ENCODE results near the gene XG.
"Not testable (repeated sequence)": the region's sequence is repeated elsewhere in the genome, so short reads cannot be mapped to it uniquely, and the experiment has no call there.

Gene XG

DNA sequence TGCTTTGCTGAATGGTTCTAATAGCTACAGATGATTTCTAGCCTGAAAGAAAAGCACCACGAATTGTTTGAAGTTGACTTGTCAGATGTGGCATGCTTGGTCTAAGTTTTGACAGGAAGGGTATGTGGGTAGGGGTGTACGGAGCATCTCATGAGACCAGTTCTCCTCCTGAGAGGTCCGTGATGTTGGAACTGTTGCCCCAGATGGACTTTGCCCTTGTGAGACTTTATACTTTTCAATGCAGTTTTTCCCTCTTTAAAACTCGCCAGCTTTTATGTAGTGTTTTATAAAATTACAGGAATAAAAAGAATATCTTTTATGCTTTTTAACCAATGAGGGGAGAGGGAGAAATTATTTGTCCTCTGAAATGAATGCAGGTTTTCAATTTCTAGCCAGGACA is 16.6 kb upstream of the XG start:
- DNase-seq = no peak

DNA sequence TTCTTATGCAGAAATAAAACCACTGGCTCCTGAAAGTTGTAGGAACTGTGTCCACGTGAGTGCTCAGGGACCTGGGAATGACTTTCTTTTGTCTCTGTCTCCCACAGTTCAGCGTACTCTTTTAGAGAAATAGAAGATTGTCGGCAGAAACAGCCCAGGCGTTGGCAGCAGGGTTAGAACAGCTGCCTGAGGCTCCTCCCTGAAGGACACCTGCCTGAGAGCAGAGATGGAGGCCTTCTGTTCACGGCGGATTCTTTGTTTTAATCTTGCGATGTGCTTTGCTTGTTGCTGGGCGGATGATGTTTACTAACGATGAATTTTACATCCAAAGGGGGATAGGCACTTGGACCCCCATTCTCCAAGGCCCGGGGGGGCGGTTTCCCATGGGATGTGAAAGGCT is 11.2 kb upstream of the XG start:
- no peak for DNase-seq

DNA sequence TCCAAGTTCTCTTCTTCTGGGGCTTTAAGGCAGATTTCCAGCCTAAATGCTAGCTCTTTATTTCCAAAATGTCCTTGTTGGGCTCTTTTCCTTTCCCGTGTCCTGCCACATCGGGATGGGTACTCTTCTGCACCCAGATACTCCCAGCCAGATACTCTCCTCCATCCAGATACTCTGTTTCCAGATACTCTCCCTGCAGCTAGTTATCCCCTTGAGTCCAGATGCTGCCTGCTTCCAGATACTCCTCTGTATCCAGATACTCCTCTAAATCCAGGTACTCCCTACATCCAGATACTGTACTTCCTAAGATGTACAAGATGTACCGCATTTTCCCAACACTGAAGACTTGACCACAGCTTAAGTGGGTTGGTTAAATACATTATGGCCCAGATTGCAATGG is 10.5 kb upstream of the XG start:
- no peak for DNase-seq

DNA sequence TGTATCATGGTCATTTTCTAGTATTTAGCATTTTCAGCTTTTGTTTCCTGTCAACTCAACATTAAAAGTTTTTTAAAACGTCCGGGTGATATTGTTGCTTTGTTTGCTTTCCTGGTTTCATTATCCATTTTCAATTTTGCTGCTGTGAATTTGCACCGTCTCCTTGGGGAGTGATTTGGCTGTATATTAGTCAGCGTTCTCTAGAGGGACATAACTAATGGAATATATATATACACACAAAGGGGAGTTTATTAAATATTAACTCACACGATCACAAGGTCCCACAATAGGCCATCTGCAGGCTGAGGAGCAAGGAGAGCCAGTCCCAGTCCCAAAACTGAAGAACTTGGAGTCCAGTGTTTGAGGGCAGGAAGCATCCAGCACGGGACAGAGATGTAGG is 5.6 kb upstream of the XG start:
- DNase-seq = not testable (repeated sequence)

DNA sequence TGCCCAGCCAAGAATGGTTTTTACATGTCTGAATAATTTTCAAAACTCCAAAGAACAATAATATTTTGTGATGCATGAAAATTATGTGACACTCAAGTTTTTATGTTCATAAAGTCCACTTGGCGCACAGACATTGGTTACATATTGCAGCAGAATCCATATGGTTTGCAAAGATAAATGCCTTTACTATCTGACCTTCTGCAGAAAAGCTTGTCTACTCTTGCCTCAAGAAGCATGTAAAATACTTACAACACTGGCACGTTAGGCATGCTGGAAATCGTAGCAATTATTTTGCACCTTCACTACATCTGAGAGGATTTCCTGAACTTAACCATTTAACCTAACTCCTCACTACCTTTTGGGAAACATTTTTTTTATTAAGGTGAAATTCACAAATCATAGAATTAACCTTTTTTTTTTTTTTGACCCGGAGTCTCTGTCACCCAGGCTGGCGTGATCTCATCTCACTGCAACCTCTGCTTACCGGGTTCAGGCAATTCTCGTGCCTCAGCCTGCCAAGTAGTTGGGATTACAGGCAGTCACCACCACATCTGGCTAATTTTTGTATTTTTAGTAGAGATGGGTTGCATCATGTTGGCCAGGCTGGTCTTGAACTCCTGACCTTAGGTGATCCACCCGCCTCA is 3.5 kb upstream of the XG start:
- DNase-seq = no peak

DNA sequence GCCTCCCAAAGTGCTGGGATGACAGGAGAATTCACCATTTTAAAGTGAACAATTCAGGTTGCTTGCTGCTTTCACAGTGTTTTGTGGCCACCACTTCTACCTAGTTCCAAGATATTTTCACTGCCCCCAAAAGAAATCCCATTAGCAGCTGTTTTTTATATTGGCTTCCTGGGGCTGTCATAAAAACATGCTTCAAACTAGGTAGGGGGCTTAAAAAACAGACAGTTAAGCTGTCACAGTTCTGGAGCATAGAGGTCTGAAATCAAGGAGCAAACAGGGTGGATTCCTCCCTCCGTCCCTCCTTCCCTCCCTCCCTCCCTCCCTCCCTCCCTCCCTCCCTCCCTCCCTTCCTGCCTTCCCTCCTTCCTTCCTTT is 3.0 kb upstream of the XG start:
- no peak for DNase-seq

DNA sequence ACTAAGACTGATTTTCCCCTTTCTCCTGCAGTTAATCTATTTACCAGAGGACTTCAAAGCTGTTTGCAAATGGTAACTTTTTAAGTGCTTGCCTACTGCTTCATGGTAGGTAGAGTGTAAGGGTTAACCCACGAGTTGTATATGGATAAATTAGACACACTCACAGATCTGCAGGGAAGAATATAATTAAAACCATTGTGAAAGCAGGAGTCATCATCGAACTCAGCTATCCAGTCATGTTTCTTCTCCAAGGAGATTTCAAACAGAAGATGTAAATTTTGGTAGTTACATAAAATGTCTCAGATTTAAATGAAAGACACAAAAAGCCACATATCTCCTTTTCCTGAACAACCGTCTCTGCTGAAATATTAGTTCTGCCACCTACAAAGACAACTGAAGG is 549 bp upstream of the XG start:
- DNase-seq = no peak

DNA sequence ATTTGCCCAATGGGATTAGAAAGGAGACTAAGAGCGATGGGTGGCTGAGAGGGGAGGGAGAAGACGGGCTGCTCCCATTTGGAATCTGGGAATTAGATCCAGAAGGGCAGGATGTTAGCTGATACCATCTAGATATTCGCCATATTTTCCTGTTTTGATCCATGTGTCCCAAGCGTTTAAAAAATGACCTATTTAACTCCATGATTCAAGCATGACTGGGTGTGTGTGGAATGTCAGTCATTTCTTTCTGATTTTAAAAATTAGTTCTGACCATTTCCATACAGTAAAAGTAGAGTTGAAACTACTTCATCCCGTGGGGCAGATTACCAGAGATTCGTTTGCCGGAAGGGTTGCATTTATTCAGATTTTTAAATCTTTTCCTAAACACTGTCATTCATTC is 601 bp downstream of the XG start:
- peak; percentile 12 for DNase-seq

DNA sequence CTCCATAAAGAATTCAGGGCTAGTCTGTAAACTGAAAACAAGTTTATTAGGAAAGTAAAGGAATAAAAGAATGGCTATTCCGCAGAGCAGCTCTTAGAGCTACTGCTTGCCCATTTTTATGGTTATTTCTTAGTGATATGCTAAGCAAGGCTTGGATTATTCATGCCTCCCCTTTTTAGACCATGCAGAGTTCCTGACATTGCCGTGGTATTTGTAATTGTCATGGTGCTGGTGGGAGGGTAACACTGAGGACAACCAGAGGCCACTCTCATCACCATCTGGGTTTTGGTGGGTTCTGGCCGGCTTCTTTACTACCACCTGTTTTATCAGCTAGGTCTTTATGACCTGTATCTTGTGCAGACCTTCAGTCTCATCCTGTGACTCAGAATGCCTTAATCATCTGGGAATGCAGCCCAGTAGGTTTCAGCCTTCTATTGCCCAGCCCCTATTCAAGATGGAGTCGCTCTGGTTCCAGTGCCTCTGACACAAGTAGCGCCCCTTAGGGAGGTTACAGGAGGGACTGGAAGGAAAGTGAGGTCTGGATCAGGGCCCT is 3.4 kb downstream of the XG start:
- not testable (repeated sequence) for DNase-seq

DNA sequence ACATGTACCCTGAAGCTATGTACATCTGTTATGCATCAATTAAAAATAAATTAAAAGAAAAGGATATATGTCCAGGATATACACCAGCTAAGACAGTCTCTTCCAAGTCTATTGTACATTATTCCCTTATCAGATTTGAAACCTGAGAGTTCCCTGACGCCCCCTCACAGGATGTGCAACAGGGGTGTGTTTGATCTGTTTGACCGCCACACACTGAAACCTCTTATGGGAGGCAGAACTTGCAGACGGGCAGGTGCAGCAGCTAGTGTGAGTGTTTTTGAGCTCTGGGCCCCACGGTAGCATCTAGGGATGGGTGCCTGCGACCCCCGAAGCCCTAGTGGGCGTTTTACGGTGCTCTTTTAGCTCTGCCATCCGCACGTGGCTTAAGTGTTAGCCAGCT is 4.7 kb downstream of the XG start:
- DNase-seq = no peak

DNA sequence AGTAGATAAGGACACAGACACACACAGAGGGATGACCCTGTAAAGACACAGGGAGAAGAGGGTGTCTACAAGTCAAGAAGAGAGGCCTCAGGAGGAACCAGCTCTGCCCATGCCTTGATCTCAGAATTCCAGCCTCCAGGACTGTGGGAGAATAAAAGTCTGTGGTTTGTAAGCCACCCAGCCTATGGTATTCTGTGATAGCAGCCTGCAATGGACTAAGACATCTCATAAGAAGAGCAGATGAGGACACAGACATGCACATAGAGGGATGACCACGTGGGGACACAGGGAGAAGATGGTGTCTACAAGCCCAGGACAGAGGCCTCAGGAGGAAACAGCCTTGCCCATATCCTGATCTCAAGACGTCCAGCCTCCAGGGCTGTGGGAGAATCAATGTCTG is 9.4 kb downstream of the XG start:
- no peak for DNase-seq

DNA sequence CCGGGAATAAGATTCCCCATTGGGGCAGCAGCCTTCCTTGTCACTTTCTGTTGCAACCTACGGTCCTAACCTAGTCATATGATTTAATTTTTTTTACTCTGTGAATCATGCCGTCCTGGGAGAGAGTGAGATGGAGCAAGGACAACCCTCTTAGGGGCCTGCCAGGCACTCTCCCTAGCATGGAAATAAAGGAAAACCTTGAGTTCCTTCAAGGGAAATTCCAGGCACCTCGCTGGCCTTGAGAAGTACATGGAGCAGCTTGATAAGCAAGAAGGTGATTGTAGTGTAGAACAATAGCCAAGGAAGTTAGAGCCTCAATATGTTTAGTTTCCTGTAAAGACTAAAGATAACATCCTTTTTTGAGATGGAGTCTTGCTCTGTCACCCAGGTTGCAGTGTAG is 10.8 kb downstream of the XG start:
- DNase-seq = not testable (repeated sequence)

DNA sequence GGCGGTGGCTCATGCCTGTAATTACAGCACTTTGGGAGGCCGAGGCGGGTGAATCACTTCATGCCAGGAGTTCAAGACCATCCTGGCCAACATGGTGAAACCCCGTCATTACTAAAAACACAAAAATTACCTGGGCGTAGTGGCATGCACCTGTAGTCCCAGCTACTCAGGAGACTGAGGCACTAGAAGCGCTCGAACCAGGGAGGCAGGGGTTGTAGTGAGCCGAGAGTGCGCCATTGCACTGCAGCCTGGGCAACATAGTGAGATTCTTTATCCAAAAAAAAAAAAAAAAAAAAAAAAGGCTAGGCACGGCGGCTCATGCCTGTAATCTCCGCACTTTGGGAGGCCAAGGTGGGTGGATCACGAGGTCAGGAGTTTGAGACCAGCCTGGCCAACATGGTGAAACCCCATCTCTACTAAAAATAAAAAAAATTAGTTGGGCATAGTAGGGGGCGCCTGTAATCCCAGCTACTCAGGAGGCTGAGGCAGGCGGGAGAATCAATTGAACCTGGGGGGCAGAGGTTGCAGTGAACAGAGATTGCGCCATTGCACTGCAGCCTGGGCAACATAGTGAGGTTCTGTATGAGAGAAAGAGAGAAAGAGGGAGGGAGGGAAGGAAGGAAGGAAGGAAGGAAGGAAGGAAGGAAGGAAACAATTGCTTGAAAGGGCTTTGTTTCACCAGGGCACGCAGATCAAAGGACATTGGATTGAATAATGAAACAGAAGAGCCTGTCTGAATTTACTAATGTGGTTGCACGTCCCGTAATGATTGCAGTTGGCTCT is 13.1 kb downstream of the XG start:
- not testable (repeated sequence) for DNase-seq

DNA sequence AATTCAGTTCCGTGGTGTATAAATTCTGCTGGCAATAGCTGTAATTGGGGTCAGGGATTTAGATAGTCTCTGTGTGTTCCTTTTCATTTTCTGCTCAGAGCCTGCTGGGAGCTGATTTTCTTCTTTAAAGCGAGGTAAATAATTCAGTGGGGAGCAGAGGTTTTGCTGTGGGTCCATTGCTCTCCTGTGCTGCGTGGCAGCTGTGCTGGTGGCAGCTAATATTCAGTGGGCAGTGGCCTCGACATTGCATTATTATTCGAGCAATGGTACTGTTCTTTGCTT is 13.7 kb downstream of the XG start:
- no peak for DNase-seq

DNA sequence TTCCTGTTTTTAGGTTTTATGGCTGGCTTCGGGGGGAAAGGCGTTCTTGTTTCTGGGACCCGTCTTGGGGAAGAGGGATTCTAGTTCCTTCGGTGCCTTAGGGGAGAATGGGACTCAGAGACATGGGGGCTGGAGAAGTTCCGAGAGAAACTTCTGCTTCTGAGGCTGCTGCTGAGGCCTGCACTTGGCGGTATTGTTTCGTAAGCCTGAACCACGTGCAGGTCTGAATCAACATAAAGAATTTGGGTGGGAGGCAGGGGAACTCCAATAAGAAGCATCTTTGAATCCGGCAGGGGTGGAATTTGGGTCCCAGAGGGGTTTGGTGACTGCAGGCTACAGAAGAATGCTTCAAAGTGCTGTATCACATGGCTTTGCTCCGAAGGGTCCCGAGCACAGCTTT is 15.1 kb downstream of the XG start:
- no peak for DNase-seq

DNA sequence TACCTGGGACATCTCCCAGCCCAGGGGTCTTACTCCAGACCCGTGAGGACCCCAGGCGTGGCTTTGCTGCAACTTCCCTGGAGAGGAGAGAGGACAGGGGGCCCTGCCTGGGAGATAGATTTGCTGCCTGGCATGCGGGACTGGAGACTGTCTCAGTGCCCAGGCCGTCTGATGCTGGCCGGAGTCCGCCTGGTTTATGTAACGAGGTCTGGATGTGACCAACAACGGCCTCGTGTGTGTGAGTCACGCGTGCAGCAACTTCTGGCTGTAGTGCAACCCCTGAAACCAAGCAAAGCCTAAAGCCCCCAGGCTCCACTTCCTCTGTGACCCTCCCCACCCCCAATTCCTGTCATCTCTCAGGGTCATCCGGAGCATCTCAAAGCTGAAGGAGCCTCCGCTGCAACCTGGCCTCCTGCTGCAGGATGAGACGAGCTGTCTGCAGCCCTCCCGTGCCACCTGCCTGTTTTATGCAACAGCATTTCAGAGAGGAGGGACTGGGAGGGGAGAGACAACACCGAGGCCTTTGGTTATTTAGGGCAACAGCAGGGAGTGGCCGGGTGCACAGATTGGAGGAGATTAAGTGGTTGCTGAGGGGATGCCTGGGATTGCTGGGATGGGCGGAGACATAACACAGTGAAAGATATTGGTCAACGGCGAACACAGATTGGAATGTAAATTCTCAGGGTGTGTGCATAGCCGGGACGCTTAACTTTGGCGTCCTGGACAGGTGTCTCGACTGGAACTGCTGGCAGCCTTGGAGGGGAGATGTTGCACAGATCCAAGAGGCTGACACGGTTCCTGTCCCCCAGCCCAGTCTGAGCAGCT is 16.0 kb downstream of the XG start:
- no peak for DNase-seq

DNA sequence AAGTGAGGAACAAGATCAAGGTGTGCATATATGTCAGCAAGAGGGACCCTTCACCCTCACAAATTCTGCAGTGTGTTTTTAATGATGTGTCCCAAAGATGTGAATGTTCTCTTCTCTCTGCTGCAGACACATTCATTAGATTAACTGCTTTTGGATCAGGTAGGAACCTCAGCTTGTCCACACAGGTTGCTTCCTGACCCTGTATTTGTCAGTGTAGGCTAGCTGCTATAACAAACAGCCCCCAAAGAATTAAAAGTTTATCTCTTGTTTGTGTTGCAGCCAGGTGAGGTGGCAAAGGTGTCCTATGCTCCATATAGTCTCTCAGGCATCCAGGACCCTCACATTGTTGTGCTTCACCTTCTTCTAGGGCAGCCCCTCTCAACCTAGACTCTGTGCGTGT is 17.8 kb downstream of the XG start:
- DNase-seq = no peak

DNA sequence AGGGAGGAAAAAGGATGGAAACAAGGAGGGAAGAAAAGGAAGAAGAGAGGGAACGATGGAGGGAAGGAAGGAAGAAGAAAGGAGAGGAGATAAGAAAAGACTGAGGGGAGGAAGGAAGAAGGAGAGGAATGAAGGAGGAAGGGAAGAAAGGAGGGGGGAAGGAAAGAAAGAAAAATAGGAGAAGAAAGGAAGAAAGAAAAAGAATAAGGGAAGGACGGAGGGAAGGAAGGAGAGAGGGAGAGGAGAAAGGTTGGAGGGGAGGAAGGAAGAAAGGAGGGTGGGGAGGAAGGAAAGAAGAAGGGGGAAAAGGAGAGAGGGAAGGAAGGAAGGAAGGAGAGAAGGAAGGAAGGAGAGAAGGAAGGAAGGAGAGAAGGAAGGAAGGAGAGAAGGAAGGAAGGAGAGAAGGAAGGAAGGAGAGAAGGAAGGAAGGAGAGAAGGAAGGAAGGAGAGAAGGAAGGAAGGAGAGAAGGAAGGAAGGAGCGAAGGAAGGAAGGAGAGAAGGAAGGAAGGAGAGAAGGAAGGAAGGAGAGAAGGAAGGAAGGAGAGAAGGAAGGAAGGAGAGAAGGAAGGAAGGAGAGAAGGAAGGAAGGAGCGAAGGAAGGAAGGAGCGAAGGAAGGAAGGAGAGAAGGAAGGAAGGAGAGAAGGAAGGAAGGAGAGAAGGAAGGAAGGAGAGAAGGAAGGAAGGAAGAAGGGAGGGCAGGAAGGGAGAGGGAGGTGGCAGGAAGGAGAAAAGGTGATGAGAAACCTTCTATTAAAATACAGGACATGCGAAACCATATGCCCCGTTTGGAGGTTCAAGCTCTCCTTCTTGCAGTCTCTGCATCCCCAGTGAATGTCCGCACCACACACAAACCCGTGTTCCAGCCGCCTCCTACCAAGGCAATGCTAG is 21.6 kb downstream of the XG start:
- DNase-seq = not testable (repeated sequence)

DNA sequence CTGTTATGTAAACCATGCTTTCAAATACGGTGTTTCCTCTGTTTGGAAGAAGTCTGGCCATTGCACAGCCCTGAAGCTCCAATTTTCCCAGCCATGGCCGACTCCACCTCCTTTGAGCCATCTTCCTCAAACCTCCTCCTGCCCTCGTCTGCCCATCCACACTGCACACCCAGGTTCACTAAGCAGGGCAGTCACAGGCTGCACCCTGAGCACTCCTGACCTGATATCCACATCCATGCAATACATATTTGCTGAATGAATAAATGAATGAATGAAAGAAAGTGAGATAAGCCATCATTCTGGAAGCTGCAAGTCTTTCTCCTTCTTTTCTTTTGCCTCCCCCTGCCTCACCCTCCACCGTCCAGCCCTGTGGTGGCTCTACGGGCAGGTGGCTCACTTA is 22.2 kb downstream of the XG start:
- no peak for DNase-seq

DNA sequence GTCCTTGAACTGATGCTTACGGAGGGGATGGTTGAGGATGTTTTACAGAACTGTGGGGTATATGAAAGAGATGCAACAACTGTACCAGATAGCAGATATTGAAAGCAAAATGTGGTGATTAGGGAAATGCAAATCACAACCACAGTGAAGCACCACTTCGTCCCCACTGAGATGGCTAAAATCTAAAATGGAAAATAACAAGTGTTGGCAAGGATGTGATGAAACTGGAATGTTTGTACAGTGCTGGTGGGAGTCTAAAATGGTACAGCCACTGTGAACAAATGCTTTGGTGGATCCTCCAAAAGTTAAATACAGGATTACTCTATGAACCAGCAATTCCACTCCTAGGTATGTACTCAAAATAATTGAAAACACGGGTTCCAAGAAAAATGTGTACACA is 22.9 kb downstream of the XG start:
- no peak for DNase-seq

DNA sequence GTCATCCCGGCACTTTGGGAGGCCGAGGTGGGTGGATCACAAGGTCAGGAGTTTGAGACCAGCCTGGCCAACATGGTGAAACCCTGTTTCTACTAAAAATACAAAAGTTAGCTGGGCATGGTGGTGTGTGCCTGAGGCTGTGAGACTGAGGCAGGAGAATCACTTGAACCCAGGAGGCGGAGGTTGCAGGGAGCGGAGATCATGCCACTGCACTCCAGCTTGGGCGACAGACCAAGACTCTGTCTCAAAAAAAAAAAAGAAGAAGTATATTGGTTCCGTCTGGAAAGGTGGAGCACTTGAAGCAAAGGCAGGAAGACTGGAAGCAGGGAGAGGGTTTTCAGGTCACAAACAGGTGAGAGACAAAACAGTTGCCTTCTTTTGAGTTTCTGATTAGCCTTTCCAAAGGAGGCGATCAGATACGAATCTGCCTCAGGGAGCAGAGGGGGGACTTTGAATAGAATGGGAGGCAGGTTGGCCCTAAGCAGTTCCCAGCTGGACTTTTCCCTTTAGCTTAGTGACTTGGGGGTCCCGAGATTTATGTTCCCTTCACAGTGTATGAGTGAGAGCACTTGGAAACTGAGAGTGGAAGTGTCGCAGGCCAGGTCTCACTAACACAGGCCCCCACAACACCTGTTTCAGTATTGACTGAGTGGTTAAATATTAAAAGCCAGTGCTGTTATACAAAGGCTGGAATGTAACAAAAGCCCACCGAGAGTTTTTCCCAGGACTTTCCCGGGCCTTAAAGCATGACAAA is 28.8 kb downstream of the XG start:
- DNase-seq = not testable (repeated sequence)

DNA sequence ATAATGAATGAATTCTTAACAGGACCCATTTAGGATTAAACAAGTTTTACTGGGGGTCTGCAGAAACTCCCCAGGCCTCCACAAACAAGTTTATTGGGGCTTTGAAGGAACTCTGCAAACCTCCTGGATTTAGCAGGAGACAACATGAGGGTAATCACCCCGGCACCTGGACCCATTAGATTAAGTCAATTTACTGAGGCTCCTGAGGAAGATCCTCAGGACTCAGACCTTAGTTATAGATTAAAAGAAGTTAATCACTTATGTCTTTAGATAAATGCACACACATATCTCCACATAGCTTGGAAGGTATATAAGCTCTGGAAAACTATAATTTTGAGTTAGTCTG is 29.4 kb downstream of the XG start:
- no peak for DNase-seq
